CD14-positive monocyte (primary cell): Measurements from ENCODE around the gene BEND7. TPM values are rescaled to one million over a fixed set of nuclear protein-coding genes. Genes with fewer than 3 reads are reported as not detected.

Experiments
- DNase-seq, 3 donors: peaks; one replicate each; pipeline ENCODE4 v3.0.0-alpha.2; 2011 to 2022
- H2AFZ ChIP-seq: 2 replicates; pipeline ENCODE4 v1.6.0; 2012; ENCODE audit warnings: mild to moderate bottlenecking, low read depth, low read length, inconsistent platforms; ENCODE audit not compliant: insufficient read depth, poor library complexity, severe bottlenecking
- H3K27ac ChIP-seq, 2 donors: 1 replicate in 1 of 2; 2 replicates in 1 of 2; pipeline ENCODE4 v1.5.1; 2012 to 2013; ENCODE audit warnings: low read length in 2 of 2, control low read depth in 1 of 2, inconsistent platforms in 1 of 2, low read depth in 1 of 2, mild to moderate bottlenecking in 1 of 2
- H3K27me3 ChIP-seq, 2 donors: one replicate each; pipeline versions ENCODE4 v1.6.0 to v1.6.1; 2011 to 2013; ENCODE audit warnings: low read length in 2 of 2; ENCODE audit not compliant: control insufficient read depth in 2 of 2, insufficient read depth in 2 of 2
- H3K36me3 ChIP-seq, 2 donors: replicated peaks in 1 of 2; 1 replicate in 1 of 2; 2 replicates in 1 of 2; pipeline versions ENCODE4 v1.5.1 to v1.6.1; 2012 to 2013; ENCODE audit warnings: low read length in 2 of 2, control low read depth in 1 of 2, inconsistent platforms in 1 of 2, mild to moderate bottlenecking in 1 of 2; ENCODE audit not compliant: insufficient read depth in 2 of 2, control insufficient read depth in 1 of 2
- H3K4me1 ChIP-seq, 2 donors: 1 replicate in 1 of 2; 2 replicates in 1 of 2; pipeline versions ENCODE4 v1.5.1 to v1.6.1; 2012 to 2013; ENCODE audit warnings: low read length in 2 of 2, control low read depth in 1 of 2, inconsistent platforms in 1 of 2, mild to moderate bottlenecking in 1 of 2, moderate library complexity in 1 of 2; ENCODE audit not compliant: insufficient read depth in 2 of 2, control insufficient read depth in 1 of 2
- H3K4me2 ChIP-seq: replicated peaks from 2 replicates; pipeline ENCODE3; 2012; ENCODE audit warnings: low read length, moderate library complexity, mild to moderate bottlenecking; ENCODE audit not compliant: poor library complexity, severe bottlenecking; ENCODE audit errors: extremely low read depth
- H3K4me3 ChIP-seq, 3 experiments: fragments of 200-600 bp in 1 of 3; sonication (generic) in 1 of 3; replicated peaks in 1 of 3; 1 replicate in 2 of 3; 2 replicates in 1 of 3; pipeline ENCODE4 v1.5.1; 2011 to 2013; ENCODE audit warnings: low read length in 3 of 3, mild to moderate bottlenecking in 3 of 3, control low read depth in 2 of 3, low read depth in 2 of 3, inconsistent platforms in 1 of 3, moderate library complexity in 1 of 3
- H3K79me2 ChIP-seq: 2 replicates; pipeline ENCODE4 v1.6.0; 2012; ENCODE audit warnings: mild to moderate bottlenecking, control low read depth, inconsistent platforms, low read length, moderate library complexity; ENCODE audit not compliant: insufficient read depth
- H3K9ac ChIP-seq: 2 replicates; pipeline ENCODE4 v1.6.0; 2017; ENCODE audit warnings: low read length, mild to moderate bottlenecking; ENCODE audit not compliant: insufficient read depth, poor library complexity, severe bottlenecking
- H3K9me3 ChIP-seq, 2 donors: replicated peaks in 1 of 2; 1 replicate in 1 of 2; 2 replicates in 1 of 2; pipeline versions ENCODE4 v1.5.1 to v1.6.1; 2012 to 2013; ENCODE audit warnings: low read length in 2 of 2, control low read depth in 1 of 2; ENCODE audit not compliant: control insufficient read depth in 1 of 2, insufficient read depth in 1 of 2
- H4K20me1 ChIP-seq: 2 replicates; pipeline ENCODE4 v1.6.0; 2012; ENCODE audit warnings: mild to moderate bottlenecking, low read length, control low read depth, moderate library complexity; ENCODE audit not compliant: insufficient read depth
- H3K27ac Mint-ChIP-seq, 7 donors: one replicate each; pipeline ENCODE4 v1.8.0; 2020; ENCODE audit warnings: mild to moderate bottlenecking in 7 of 7, mixed read lengths in 7 of 7, moderate library complexity in 6 of 7, inconsistent platforms in 2 of 7
- H3K27me3 Mint-ChIP-seq, 3 donors: one replicate each; pipeline ENCODE4 v1.8.0; 2021 to 2022; ENCODE audit warnings: low read depth in 3 of 3, mild to moderate bottlenecking in 3 of 3, mixed read lengths in 3 of 3, moderate library complexity in 3 of 3, inconsistent platforms in 1 of 3
- H3K36me3 Mint-ChIP-seq, 2 donors: one replicate each; pipeline ENCODE4 v1.8.0; 2020; ENCODE audit warnings: mixed read lengths in 2 of 2, inconsistent platforms in 1 of 2, mild to moderate bottlenecking in 1 of 2
- H3K4me1 Mint-ChIP-seq: one replicate; pipeline ENCODE4 v1.8.0; 2020; ENCODE audit warnings: mild to moderate bottlenecking, mixed read lengths
- H3K4me3 Mint-ChIP-seq, 2 donors: one replicate each; pipeline ENCODE4 v1.8.0; 2020; ENCODE audit warnings: mild to moderate bottlenecking in 2 of 2, mixed read lengths in 2 of 2, moderate library complexity in 1 of 2
- H3K9me3 Mint-ChIP-seq, 7 donors: one replicate each; pipeline ENCODE4 v1.8.0; 2020 to 2022; ENCODE audit warnings: mixed read lengths in 7 of 7, mild to moderate bottlenecking in 6 of 7, moderate library complexity in 6 of 7, inconsistent platforms in 2 of 7
- CTCF ChIP-seq: fragments of 200-600 bp; IDR thresholded peaks from one replicate; pipeline ENCODE4 v1.8.0; 2022; ENCODE audit warnings: antibody characterized with exemption, mild to moderate bottlenecking
- WGBS: methylation state at CpG from one replicate; pipeline ENCODE4 v1.1.5; 2013; ENCODE audit warnings: missing lambda C conversion rate; ENCODE audit not compliant: insufficient coverage; 5-methylcytosine and 5-hydroxymethylcytosine counted together
- intact Hi-C, 2 donors: fragments of 100-400 bp; cut with micrococcal nuclease; formaldehyde crosslinking; loops; one replicate each; pipeline versions ENCODE4 v1.15.0 to v1.15.1; 2023
- polyA plus RNA-seq, 3 donors: library from polyadenylated mRNA; depleted of rRNA in 1 of 3; unstranded in 2 of 3; stranded (reverse) in 1 of 3; fragments of 300-500 nt in 2 of 3; fragments of >200 nt in 1 of 3; fragmentation: Illumina TruSeq in 2 of 3; gene quantifications; 1 replicate in 2 of 3; 2 replicates in 1 of 3; pipeline ENCODE4 v1.2.3, GENCODE V29; 2012 to 2021

The BEND7 gene
- polyA plus RNA-seq, 3 donors = 0.65 TPM; not detected in 2

DNA sequence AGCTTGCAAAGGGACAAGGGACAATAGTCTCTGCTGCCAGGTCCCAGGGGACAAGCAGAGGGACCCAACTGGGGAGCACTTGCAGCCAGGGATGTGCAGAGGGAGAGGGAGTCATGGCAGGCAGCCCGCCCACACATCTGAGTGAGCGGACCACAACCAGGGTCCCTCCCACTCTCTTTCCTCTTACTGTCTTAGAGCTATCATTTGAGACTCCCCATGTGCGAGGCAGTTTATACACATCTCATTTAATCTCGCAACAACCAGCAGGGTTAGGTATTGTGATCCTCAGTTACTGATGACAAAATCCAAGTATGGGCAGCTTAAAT lies 70.2 kb downstream of the BEND7 start:
- Mint-ChIP-seq H3K27me3 (peaks cover 0 to 4% (median 2%) of the 10 kb centered on the region in 3 donors), H3K4me1 (peaks cover 6% of the 10 kb centered on the region)

DNA sequence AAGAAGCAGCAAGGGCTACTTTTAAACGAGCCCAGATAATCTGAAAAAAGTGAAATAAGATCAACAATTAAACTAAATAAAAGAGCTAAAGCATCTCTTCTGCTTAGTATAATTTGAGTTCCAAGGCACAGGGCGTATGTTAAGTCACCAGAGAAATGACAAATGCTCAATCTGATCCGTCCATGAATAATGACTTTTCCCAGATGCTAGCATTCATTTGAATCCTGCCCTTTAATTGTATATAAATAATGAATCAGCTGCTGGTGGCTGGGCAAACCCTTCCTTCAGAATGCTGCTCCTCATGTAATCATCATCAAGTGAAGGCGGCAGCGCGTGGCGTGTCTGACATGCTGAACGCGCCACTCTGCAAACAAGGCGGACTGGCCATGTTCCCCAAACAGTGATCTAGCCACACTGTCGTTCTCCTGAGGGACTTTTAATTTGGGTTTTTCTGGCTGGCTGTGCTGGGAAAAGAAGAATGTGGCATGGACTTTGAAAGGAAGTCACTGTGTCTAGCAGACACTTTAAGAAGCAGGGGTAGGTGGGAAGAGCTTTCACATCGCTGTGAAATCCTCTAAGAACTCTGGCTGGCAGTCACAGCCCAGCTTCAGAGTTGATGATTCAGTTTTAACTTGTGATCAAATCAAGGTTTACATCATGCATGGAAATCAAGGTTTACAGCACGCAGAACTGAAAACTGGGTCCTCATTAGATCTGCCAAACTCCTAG lies 70.7 kb downstream of the BEND7 start:
- H3K27me3 ChIP-seq = no peaks in the 10 kb centered on the region
- Mint-ChIP-seq H3K27ac (no peak overlapping the region), H3K36me3 (no peaks in the 10 kb centered on the region), H3K4me1 (peaks cover 6% of the 10 kb centered on the region), H3K9me3 (peaks cover 3 to 10% (median 6%) of the 10 kb centered on the region in 7 donors), H3K4me3 (no peak overlapping the region), H3K27me3 (peaks cover 0 to 4% (median 2%) of the 10 kb centered on the region in 3 donors)
- H3K27ac ChIP-seq = no peak overlapping the region
- intact Hi-C loops = no loop called here
- no peak for DNase-seq
- H4K20me1 ChIP-seq = no peaks in the 10 kb centered on the region
- H3K9ac ChIP-seq = no peak overlapping the region
- no peak overlapping the region for H3K4me2 ChIP-seq
- 97% methylated on average over 8 of the region's 13 CpGs for WGBS
- H2AFZ ChIP-seq = no peak overlapping the region
- no peaks in the 10 kb centered on the region for H3K79me2 ChIP-seq
- no peak for TF ChIP-seq CTCF
- no peaks in the 10 kb centered on the region for H3K36me3 ChIP-seq
- H3K9me3 ChIP-seq = no peaks in the 10 kb centered on the region
- H3K4me3 ChIP-seq = no peak overlapping the region
- H3K4me1 ChIP-seq = peaks cover 4 to 6% of the 10 kb centered on the region in 2 donors

More for the DNA sequence above, 70.2 kb downstream of the BEND7 start:
- DNase-seq = no peak
- Histone ChIP-seq H3K4me2 (no peak overlapping the region), H3K27me3 (no peaks in the 10 kb centered on the region), H3K4me1 (peaks cover 4 to 6% of the 10 kb centered on the region in 2 donors), H3K9ac (no peak overlapping the region), H3K27ac (no peak overlapping the region), H4K20me1 (no peaks in the 10 kb centered on the region), H3K36me3 (no peaks in the 10 kb centered on the region), H3K9me3 (no peaks in the 10 kb centered on the region), H3K4me3 (no peak overlapping the region), H2AFZ (no peak overlapping the region), H3K79me2 (no peaks in the 10 kb centered on the region)
- intact Hi-C loops = no loop called here
- H3K27ac Mint-ChIP-seq = no peak overlapping the region
- peaks cover 3 to 10% (median 6%) of the 10 kb centered on the region in 7 donors for H3K9me3 Mint-ChIP-seq
- no CpG with 5 or more reads among the region's 4 CpGs for WGBS
- no peak for TF ChIP-seq CTCF
- no peak overlapping the region for H3K4me3 Mint-ChIP-seq
- no peaks in the 10 kb centered on the region for H3K36me3 Mint-ChIP-seq
